Upper lobe of left lung (tissue), 6 donors: ENCODE data around the gene MPG. TPM values are rescaled to one million over a fixed set of nuclear protein-coding genes. Genes with fewer than 3 reads are reported as not detected.
A peak's percentile ranks its signal among the peaks of the same experiment; 100 is the strongest.

Source experiments
- ATAC-seq, 2 donors: fragments of 200-7000 bp; cut with Tn5 transposase; one replicate each; pipeline ENCODE4 v1.9.1; 2022; ENCODE audit warnings: mild to moderate bottlenecking in 2 of 2, moderate library complexity in 2 of 2; ENCODE audit not compliant: low FRiP score in 2 of 2
- DNase-seq, 2 donors: peaks; one replicate each; pipeline ENCODE4 v3.0.0-alpha.2; 2019 to 2020
- H3K27ac ChIP-seq, 4 donors: fragments of 200-600 bp; sonication (generic); one replicate each; pipeline ENCODE4 v1.5.1; 2016 to 2019
- H3K27me3 ChIP-seq, 4 donors: fragments of 200-600 bp; sonication (generic); one replicate each; pipeline ENCODE4 v1.5.1; 2017 to 2019
- H3K36me3 ChIP-seq, 4 donors: fragments of 200-600 bp; sonication (generic); one replicate each; pipeline ENCODE4 v1.5.1; 2016 to 2019
- H3K4me1 ChIP-seq, 4 donors: fragments of 200-600 bp; sonication (generic); one replicate each; pipeline ENCODE4 v1.5.1; 2018 to 2019
- H3K4me3 ChIP-seq, 4 donors: fragments of 200-600 bp; sonication (generic); one replicate each; pipeline ENCODE4 v1.5.1; 2017 to 2019; ENCODE audit warnings: mild to moderate bottlenecking in 2 of 4, moderate library complexity in 1 of 4
- H3K9me3 ChIP-seq, 4 donors: fragments of 200-600 bp; sonication (generic); one replicate each; pipeline ENCODE4 v1.5.1; 2018 to 2019
- EP300 ChIP-seq, 4 donors: sonication (generic); formaldehyde crosslinking; IDR thresholded peaks; one replicate each; pipeline ENCODE4 v1.5.1; 2017; ENCODE audit warnings: antibody characterized with exemption in 4 of 4, control low read depth in 2 of 4
- POLR2A ChIP-seq, 4 donors: fragments of 450-650 bp; IDR thresholded peaks; one replicate each; pipeline ENCODE4 v1.5.1; 2016 to 2017; ENCODE audit warnings: antibody characterized with exemption in 4 of 4, mild to moderate bottlenecking in 2 of 4
- POLR2AphosphoS5 ChIP-seq, 2 donors: sonication (generic); formaldehyde crosslinking; IDR thresholded peaks; one replicate each; pipeline ENCODE4 v1.5.1; 2017; ENCODE audit warnings: antibody characterized with exemption in 2 of 2
- WGBS, 2 donors: methylation state at CpG; one replicate each; pipeline ENCODE4 v1.1.5; 2017 to 2018; 5-methylcytosine and 5-hydroxymethylcytosine counted together
- total RNA-seq, 6 donors: library from RNA; depleted of rRNA in 4 of 6; stranded (reverse); fragments of >200 nt in 4 of 6; gene quantifications; one replicate each; pipeline versions ENCODE4 v1.1.0 to v1.2.1, GENCODE V29; 2016 to 2021
- TF ChIP-seq, protein P1 (sequence below), 6 experiments: fragments of 450-650 bp in 4 of 6; fragments of 200-600 bp in 2 of 6; sonication (generic) in 2 of 6; IDR thresholded peaks; one replicate each; pipeline ENCODE4 v1.5.1; 2016 to 2019; ENCODE audit warnings: antibody characterized with exemption in 6 of 6
- donor health status: DM: no; HTN: no; CAD: no; lungs with moderate emphysema.
- donor health status: DM: no; HTN: yes; CAD: no; lungs with severe emphysema.

The MPG gene
- total RNA-seq, 6 donors from 2014 or later, result 52.6 to 99.0 (median 71.7) TPM

DNA sequence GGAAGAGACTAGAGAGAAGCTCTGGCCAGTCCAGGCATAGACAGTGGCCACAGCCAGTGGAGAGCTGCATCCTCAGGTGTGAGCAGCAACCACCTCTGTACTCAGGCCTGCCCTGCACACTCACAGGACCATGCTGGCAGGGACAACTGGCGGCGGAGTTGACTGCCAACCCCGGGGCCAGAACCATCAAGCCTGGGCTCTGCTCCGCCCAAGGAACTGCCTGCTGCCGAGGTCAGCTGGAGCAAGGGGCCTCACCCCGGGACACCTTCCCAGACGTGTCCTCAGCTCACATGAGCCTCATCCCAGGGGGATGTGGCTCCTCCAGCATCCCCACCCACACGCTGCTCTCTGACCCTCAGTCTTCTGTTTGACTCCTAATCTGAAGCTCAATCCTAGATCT is 8.8 kb upstream of the MPG start:
- Histone ChIP-seq H3K36me3 (peaks cover 0 to 11% (median 5%) of the 10 kb centered on the region in 4 donors), H3K4me1 (peaks cover 38 to 75% (median 49%) of the 10 kb centered on the region in 4 donors), H3K9me3 (no peaks in the 10 kb centered on the region), H3K27ac (no peak overlapping the region), H3K27me3 (no peaks in the 10 kb centered on the region), H3K4me3 (no peak overlapping the region)
- WGBS, 2 donors, result 82 to 85% methylated on average over 4 to 8 of the region's 8 CpGs
- ATAC-seq (no peak), DNase-seq (no peak)
- TF ChIP-seq, protein P1, sequence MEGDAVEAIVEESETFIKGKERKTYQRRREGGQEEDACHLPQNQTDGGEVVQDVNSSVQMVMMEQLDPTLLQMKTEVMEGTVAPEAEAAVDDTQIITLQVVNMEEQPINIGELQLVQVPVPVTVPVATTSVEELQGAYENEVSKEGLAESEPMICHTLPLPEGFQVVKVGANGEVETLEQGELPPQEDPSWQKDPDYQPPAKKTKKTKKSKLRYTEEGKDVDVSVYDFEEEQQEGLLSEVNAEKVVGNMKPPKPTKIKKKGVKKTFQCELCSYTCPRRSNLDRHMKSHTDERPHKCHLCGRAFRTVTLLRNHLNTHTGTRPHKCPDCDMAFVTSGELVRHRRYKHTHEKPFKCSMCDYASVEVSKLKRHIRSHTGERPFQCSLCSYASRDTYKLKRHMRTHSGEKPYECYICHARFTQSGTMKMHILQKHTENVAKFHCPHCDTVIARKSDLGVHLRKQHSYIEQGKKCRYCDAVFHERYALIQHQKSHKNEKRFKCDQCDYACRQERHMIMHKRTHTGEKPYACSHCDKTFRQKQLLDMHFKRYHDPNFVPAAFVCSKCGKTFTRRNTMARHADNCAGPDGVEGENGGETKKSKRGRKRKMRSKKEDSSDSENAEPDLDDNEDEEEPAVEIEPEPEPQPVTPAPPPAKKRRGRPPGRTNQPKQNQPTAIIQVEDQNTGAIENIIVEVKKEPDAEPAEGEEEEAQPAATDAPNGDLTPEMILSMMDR (IDR thresholded peaks at IDR 0.05), result no peak

DNA sequence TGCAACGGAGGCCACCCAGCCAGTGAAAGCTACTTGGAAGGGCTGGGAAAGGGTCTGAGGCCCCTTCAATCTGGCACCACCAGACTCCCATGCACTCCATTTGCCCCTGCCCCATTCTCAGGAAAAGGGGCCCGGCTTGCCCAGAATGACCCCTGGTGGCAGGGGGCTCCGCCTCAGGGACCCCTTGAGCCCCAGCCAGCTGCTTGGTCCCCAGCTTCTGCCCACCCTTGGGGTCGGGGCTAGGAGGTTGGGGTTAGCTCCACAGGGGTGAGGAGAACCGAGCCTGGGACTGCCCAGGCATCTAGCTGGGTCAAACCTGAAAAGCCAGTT is 6.8 kb upstream of the MPG start:
- H3K4me1 ChIP-seq, result peaks cover 46 to 82% (median 57%) of the 10 kb centered on the region in 4 donors
- TF ChIP-seq POLR2A (IDR thresholded peaks at IDR 0.05) (no peak), EP300 (IDR thresholded peaks at IDR 0.05) (no peak), POLR2AphosphoS5 (IDR thresholded peaks at IDR 0.05) (no peak)
- TF ChIP-seq, protein P1 (IDR thresholded peaks at IDR 0.05), result no peak
- H3K4me3 ChIP-seq, result peak overlapping the region in 3 of 4 donors; percentile 59 to 89 (median 73)
- WGBS, 2 donors, result 27 to 43% methylated on average over 2 to 4 of the region's 5 CpGs
- H3K27ac ChIP-seq, result peak overlapping the region; percentile 87 to 98 (median 96)
- H3K36me3 ChIP-seq, result no peaks in the 10 kb centered on the region
- ATAC-seq, result no peak
- H3K27me3 ChIP-seq, result no peaks in the 10 kb centered on the region
- DNase-seq, result no peak
- H3K9me3 ChIP-seq, result no peaks in the 10 kb centered on the region

DNA sequence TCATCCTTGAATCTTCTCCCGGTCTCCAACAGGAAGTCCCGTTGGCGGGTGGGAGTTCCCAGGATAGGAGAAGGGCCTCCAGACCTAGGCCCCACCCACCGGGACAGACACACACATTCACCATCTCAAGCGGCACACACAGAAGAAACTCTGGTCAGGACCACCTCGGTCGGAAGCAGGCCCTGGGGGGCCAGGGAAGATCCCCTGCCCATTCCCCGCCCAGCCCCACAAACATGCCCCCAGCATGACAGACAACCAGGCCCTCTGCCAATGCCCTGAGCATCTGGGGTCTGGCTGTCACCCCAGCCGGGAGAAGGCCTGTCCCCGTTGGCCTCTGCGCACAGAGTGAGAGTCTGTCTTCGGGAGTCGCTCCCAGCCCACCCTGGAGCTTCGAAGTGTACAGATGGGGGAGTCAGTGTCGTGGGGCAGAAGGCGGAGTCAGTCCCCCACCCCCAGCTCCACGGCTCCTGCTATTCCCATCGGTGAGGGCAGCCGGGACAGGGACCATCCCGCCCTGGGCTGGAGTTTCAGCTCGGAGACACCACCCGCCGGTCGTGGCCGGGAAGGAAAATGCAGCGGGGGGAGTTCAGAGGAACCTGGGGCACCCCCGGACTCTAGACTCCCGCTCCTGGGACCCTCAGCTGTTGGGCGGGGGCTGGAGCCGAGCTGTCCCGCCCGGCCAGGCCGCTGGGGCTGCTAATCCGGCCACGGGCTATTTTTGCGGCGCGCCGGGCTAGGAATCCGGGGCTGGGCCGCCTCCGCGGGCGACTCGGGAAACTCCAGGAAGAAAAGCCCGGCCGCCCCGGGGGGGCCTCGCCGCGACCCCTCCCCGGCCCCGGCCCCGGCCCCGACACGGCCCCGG is 6.3 kb upstream of the MPG start:
- peak; percentile 88 to 89 for DNase-seq
- TF ChIP-seq, protein P1 (IDR thresholded peaks at IDR 0.05), result peak in 1 of 6 experiments; percentile 7
- TF ChIP-seq POLR2AphosphoS5 (IDR thresholded peaks at IDR 0.05) (peak; percentile 35 to 85), EP300 (IDR thresholded peaks at IDR 0.05) (no peak), POLR2A (IDR thresholded peaks at IDR 0.05) (peak in 2 of 4 donors; percentile 45 to 48)
- H3K27me3 ChIP-seq, result no peaks in the 10 kb centered on the region
- 22 to 27% methylated on average over 11 to 35 of the region's 57 CpGs for WGBS, 2 donors
- ATAC-seq, result peak in 1 of 2 donors; percentile 64
- H3K4me3 ChIP-seq, result peak overlapping the region; percentile 59 to 89 (median 76)
- H3K36me3 ChIP-seq, result no peaks in the 10 kb centered on the region
- no peaks in the 10 kb centered on the region for H3K9me3 ChIP-seq
- H3K27ac ChIP-seq, result peak overlapping the region; percentile 87 to 98 (median 96)
- peaks cover 51 to 82% (median 60%) of the 10 kb centered on the region in 4 donors for H3K4me1 ChIP-seq

DNA sequence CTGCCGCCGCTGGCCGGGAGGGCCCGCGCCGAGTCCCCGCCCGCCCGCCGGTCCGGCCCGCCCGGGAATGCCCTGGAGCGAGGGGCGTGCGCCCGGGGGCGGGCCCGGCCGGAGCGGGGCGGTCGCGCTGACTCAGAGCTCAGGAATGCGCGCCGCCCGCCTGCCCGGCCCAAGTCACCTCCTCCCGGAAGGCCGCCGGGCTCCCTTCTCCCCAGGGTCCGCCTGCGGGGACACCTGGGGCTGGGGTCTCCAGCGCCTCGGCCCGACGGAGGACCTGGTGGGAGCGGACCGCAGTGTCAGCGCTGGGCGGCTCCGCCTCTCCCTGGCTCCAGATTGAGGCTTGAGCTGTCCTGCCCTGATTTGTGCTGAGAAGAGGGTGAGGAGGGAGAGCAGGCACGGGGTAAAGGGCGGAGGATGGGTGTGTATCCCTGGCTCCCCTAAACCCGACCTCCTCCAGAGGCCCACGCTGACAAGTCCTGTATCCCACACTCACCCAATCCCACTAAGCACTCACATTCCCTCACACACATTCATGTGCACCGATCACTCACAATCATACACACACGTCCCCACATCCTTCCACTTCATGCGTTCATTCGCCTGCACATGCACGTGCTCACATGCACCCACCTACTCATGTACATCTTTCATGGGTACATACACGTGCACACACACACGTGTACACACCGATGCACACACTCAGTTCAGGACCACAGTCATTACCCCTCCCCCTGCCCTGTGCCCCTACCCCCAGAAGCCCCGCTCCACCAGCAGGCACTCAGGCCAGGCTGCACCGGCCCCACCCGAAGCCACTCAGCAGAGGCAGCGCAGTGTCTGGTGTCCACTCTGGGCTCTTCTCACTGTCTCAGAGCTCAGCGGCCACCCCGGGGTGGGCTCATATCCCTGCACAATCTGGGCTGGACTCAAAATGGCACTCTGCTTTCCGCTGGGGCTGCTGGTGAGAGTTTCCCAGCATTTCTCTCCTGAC is 5.2 kb upstream of the MPG start, which contains the start of gene RHBDF1:
Gene RHBDF1, minus strand, starts transcription at position 71 of the 988 bp plus-strand sequence. CDS start 7,616 bp downstream, outside the sequence.
- 38 to 51% methylated on average over 21 to 32 of the region's 62 CpGs for WGBS, 2 donors
- peak; percentile 59 to 93 for DNase-seq

More for the DNA sequence above, 5.2 kb upstream of the MPG start, which contains the start of gene RHBDF1:
- no peaks in the 10 kb centered on the region for H3K9me3 ChIP-seq
- peaks cover 61 to 85% (median 66%) of the 10 kb centered on the region in 4 donors for H3K4me1 ChIP-seq
- ATAC-seq, result peak; percentile 34 to 70
- peak within 1 kb of the TSS; percentile 59 to 89 (median 76) for H3K4me3 ChIP-seq
- TF ChIP-seq, protein P1 (IDR thresholded peaks at IDR 0.05), result no peak
- TF ChIP-seq POLR2A (IDR thresholded peaks at IDR 0.05), result peak in 2 of 4 donors; percentile 18 to 39
- TF ChIP-seq EP300 (IDR thresholded peaks at IDR 0.05), result no peak
- no peak for TF ChIP-seq POLR2AphosphoS5 (IDR thresholded peaks at IDR 0.05)
- H3K27ac ChIP-seq, result peak within 1 kb of the TSS; percentile 87 to 98 (median 96)
- no peaks in the 10 kb centered on the region for H3K27me3 ChIP-seq
- no peaks in the 10 kb centered on the region for H3K36me3 ChIP-seq
